GM23338 (cell line): ENCODE results near the gene DNMT1. TPM values are rescaled to one million over a fixed set of nuclear protein-coding genes. Genes with fewer than 3 reads are reported as not detected.

Experiments used
- CREB1 ChIP-seq: fragments of 250-450 bp; sonication (Bioruptor Pico); IDR thresholded peaks from 2 replicates; pipeline ENCODE4 v1.5.0; 2020; ENCODE audit warnings: low read depth, mild to moderate bottlenecking, moderate library complexity
- EZH2phosphoT487 ChIP-seq: fragments of 200-600 bp; sonication (generic); IDR thresholded peaks from one replicate; pipeline ENCODE4 v1.8.1; 2018; ENCODE audit warnings: antibody characterized with exemption; ENCODE audit not compliant: unreplicated experiment
- JUNB ChIP-seq: IDR thresholded peaks from one replicate; pipeline ENCODE4 v1.6.1; 2016; ENCODE audit warnings: antibody characterized with exemption; ENCODE audit not compliant: unreplicated experiment
- NANOG ChIP-seq: IDR thresholded peaks from 2 replicates; pipeline ENCODE4 v1.6.1; 2016; ENCODE audit warnings: antibody characterized with exemption, borderline replicate concordance
- POLR2AphosphoS5 ChIP-seq: IDR thresholded peaks from 2 replicates; pipeline ENCODE4 v1.6.1; 2016; ENCODE audit warnings: antibody characterized with exemption, low read depth
- ZNF114 ChIP-seq: fragments of 250-450 bp; sonication (Bioruptor Pico); IDR thresholded peaks from 2 replicates; pipeline ENCODE4 v1.5.0; 2020; ENCODE audit warnings: mild to moderate bottlenecking, moderate library complexity
- ZNF331 ChIP-seq: fragments of 250-450 bp; sonication (Bioruptor Pico); IDR thresholded peaks from 2 replicates; pipeline ENCODE4 v1.5.0; 2020; ENCODE audit warnings: low read depth, mild to moderate bottlenecking, moderate library complexity
- ZNF462 ChIP-seq: fragments of 250-450 bp; sonication (Bioruptor Pico); IDR thresholded peaks from 2 replicates; pipeline ENCODE4 v1.5.0; 2020; ENCODE audit warnings: mild to moderate bottlenecking, moderate library complexity
- polyA plus RNA-seq: library from polyadenylated mRNA; unstranded; fragments of >200 nt; fragmentation: Nextera tagmentation; extraction: Ambion mirVana; gene quantifications from 2 replicates; pipeline ENCODE4 v1.2.1, GENCODE V29; 2016
- total RNA-seq: library from RNA; depleted of rRNA; stranded (reverse); fragments of >200 nt; shearing (Covaris generic); gene quantifications from 2 replicates; pipeline ENCODE4 v1.2.3, GENCODE V29; 2014
- TF ChIP-seq, protein P1 (sequence below), 2 experiments: fragments of 200-600 bp in 1 of 2; sonication (generic) in 1 of 2; conservative IDR thresholded peaks; 2 replicates each; pipeline versions ENCODE4 v1.5.1 to v1.6.1; 2016 to 2017; ENCODE audit warnings: antibody characterized with exemption in 2 of 2, low read depth in 2 of 2, mild to moderate bottlenecking in 2 of 2, moderate library complexity in 1 of 2

Gene DNMT1
- total and polyA plus RNA-seq, 2 experiments from 2014 or later, result 238 to 589 TPM

GRCh38 chr19:10089801-10090375 is 104.9 kb downstream of the DNMT1 start (continued):
- TF ChIP-seq ZNF462 (no peak), NANOG (no peak), EZH2phosphoT487 (no peak), ZNF114 (no peak), POLR2AphosphoS5 (no peak), ZNF331 (no peak), JUNB (no peak), CREB1 (CRISPR knock-in tag) (no peak)
- TF ChIP-seq, protein P1, sequence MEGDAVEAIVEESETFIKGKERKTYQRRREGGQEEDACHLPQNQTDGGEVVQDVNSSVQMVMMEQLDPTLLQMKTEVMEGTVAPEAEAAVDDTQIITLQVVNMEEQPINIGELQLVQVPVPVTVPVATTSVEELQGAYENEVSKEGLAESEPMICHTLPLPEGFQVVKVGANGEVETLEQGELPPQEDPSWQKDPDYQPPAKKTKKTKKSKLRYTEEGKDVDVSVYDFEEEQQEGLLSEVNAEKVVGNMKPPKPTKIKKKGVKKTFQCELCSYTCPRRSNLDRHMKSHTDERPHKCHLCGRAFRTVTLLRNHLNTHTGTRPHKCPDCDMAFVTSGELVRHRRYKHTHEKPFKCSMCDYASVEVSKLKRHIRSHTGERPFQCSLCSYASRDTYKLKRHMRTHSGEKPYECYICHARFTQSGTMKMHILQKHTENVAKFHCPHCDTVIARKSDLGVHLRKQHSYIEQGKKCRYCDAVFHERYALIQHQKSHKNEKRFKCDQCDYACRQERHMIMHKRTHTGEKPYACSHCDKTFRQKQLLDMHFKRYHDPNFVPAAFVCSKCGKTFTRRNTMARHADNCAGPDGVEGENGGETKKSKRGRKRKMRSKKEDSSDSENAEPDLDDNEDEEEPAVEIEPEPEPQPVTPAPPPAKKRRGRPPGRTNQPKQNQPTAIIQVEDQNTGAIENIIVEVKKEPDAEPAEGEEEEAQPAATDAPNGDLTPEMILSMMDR (conservative IDR thresholded peaks at IDR 0.05; ENCODE audit: low read depth in 2 of 2), result no peak
